GM21360 (cell line): ENCODE results near the gene HLA-DRB1.
"Not testable (repeated sequence)": the region's sequence is repeated elsewhere in the genome, so short reads cannot be mapped to it uniquely, and the experiment has no call there.

Experiments
- ATAC-seq: cut with Tn5 transposase; IDR thresholded peaks from one replicate; pipeline ENCODE4 v1.9.1; 2021; ENCODE audit warnings: mild to moderate bottlenecking, moderate library complexity; ENCODE audit not compliant: unreplicated experiment

Gene HLA-DRB1

DNA sequence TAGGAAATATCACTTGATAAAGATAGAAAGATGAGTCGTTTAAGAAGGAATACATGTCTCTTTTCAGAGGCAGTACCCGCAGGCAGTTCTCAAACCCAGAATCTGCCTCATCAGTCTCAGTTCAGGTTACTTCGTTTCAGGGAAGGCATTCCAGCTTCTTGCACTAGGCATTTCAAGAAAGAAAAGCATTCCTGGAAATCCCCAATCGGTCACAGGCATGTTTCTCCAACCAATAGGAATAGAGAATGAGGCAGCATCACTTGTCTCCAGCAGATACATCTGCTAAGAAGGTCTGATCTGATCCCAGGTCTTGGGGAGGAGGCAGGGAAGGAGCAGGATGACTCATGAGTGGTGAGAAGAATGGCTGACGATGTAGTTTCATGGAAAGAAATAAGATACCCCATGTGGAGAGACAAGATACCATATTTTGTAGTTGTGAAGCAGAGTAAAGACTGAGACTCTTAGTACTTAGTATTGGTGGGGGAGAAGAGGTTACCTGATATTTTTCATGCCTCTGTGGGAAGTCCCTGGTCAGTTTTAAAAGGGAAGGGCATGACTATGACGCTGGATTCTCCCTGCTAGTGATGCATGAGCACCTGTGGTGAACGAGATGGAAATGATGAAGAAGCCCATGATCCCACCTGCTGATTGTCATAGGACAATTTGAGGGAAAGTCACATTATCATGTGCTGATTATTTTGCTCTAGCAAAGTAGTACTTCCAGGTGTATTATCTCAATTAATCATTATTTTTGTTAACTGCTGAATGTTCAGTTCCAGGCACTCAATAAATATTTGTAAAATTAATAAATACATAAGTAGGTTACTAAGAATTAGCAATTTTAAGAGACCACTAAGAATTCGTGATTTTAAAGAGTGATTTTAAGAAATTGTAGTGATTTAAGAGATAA is 20.3 kb upstream of the HLA-DRB1 start:
- ATAC-seq: peak; percentile 89

DNA sequence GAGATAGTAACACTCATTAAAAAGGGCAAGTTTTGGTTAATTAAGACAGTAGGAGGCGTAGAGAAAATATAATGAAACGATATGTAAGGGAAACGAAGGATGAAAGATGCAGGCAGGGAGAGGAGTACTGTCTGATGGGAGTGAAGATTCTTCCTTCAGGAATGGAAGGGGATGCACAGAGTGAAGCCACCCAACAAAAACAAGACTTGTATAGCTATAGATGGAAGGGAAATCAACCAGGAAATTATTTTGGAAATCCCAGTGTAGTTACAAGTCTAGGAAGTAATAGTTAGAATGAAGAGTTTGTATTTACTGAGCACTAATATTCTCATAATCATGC is 19.7 kb upstream of the HLA-DRB1 start:
- no peak for ATAC-seq

DNA sequence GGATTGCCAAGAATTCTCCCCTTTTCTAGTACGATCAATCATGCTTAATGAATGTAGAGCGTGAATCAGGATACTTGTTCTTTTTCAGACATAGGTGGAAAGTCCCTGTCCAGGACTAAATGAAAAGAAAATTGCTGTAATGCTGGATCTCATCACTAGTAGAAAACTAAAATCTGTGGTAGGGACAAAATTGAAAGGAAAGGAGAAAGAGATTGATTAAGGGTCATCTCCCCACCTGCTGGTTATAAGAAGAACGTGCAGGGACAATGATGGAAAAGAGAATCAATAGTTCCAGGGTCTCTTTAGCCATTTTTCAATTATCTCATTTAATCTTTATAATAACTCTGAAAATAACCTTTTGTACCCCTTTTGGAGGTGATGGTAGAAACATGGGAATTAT is 18.7 kb upstream of the HLA-DRB1 start:
- ATAC-seq: no peak

DNA sequence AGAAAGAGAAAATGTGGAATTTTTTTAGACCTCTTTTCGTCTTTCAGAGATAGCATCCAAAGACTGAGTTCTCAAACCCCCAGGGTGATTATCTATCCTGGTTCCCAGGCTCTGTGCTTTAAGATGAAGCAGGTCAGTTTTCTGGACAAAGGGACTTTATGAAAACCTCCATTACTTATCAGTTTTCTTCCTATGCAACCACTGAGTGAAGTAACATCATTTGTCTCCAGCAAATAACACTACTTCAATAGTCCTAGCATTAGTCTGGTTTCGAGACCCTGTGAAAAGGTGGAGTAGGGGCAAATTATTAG is 18.3 kb upstream of the HLA-DRB1 start:
- ATAC-seq: no peak

DNA sequence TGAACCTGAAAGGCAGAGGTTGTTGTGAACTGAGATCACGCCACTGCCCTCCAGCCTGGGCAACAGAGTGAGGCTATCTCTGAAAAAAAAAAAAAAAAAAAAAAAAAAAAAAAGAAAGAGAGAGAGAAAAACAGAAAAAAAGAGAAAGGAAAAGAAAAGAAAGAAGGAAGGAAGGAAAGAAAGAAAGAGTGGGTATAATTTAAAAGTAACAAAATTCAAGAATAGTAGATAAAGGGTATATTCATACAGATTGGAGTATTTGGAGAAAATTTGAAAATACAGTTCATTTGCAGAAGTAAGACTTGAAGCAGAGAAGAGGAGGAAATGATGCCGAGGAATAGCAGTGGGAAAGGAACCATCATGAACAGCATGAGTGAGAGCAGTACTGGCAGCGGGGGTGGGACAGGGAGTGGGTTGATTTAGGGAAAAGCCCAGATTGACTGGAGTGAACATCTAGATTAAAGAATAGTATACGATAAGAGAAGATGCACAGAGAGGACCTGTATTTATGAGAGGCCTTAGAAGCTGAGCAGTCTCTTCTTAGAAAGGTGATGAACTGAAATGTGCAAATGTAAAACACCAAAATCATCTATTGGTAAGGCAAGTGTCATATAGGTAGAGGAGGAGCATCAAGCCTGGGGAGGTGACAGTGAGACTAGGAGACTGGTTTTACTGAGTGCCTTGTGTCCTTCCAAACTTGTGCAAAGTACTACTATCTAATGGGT is 17.8 kb upstream of the HLA-DRB1 start:
- ATAC-seq: no peak

DNA sequence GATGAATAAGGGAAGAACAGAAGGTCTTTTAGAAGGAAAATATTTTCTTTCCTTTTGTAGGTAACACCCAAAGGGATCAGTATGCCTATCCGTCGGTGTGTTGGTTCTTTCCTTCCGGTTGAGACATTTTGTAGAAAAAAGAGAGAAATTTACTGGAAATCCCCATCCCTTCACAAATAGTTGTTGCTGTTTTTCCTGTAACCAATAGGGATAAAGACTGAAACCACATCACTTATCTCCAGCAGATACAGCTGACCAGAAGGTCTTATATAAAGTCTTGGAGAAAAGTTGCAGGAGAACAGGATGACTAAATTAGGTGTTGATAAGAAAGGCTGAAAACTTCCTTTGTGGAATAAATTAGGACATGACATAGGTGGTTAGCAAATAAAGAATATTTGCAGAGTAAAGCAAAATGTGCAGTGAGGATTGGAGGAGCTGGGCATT is 14.8 kb upstream of the HLA-DRB1 start:
- ATAC-seq: no peak

DNA sequence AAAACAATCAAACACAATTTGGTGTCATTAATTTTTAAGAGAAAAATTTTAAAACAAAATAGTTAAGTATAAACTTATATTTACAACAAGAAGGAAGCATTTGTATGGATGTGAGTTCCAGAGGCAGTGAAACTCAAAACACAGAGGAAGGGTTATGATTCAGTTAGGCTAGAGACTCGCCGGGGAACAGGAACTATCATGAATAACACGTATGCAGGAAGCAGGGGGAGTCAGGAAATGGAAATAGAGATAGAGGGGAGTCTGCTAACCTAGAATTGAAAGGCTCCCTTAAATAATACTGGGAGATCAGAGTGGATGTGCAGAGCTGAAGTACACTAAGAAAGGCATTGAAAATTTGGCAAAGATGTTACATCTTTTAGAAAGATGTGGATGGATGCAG is 14.2 kb upstream of the HLA-DRB1 start:
- no peak for ATAC-seq

DNA sequence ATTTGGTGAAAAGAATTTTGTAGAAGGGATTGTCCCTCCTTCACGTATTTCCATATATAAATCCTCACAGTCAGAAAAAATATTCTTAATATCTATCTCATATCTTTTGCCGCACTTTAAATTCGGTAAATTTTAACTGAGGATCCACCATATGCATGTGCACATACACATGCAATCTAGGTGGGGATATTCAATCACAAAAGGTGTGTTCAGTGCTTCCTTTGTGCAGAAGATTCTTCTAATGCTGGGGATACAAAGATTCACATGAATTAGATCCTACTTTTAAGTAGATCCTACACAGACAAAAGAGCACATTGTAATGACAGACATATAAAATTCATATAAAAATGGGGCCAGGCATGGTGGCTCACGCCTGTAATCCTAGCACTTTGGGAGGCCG is 13.6 kb upstream of the HLA-DRB1 start:
- ATAC-seq: no peak

DNA sequence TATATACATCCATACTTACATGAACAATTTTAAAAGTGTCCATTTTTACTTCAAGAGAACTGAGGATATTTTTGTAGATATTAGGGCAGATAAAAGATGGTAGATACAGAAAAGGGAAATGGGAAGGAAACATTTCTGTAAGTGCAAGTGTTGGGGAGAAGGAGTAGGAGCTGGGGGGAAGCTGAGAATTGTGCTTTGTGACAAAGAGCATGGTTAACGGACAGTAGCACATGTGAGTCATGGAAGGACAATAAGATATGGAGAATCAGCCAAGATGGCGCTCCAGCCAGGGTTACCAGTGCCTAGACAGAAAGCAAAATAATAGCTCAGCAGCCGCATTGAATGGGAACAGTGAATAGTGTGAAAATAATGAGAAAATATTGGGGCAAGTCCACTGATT is 12.7 kb upstream of the HLA-DRB1 start:
- ATAC-seq: no peak

DNA sequence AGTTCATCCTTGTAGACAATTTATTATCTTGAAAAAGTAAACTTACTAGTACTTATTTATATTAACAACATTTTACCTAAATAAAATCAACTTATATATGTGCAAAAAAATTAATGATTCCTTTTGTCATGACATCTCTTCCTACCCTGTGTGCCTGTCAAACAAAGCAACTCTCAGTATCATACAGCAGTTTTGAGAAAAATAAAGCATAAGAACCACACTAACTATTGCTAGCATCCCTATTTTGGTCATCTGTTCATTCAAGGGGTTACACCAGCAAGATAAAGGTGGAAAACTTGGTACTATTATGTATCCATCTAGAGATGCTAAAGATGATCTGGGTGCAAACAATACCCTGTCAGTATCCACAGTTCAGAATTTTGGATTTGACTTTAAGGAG is 7.4 kb upstream of the HLA-DRB1 start:
- ATAC-seq: no peak

DNA sequence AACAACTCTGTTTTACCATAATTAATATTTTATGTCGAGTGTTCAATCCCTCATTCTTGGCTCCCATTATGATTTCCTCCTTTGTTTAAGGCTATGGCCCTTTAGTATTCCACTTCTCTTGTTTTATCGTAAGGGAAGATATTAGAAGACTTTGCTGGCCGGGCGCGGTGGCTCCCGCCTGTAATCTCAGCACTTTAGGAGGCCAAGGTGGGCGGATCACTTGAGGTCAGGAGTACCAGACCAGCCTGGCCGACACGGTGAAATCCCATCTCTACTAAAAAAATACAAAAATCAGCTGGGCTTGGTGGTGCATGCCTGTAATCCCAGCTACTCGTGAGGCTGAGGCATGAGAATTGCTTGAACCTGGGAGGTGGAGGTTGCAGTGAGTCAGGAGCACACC is 1.1 kb upstream of the HLA-DRB1 start:
- not testable (repeated sequence) for ATAC-seq

DNA sequence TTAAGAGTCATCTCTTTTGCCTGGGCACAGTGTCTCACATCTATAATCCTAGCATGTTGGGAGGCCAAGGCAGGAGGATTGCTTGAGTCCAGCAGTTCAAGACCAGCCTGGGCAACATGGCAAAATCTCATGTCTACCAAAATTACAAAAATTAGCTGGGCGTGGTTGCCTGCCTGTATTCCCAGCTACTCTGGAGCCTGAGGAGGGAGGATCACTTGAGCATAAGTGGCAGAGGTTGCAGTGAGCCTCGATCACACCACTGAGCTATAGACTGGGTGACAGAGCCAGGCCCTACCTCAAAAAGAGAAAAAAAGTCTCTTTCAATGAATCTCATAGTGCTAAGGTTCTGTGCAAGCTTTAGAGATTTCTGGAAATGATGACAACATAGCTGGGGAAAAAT is 1.5 kb downstream of the HLA-DRB1 start:
- no peak for ATAC-seq

DNA sequence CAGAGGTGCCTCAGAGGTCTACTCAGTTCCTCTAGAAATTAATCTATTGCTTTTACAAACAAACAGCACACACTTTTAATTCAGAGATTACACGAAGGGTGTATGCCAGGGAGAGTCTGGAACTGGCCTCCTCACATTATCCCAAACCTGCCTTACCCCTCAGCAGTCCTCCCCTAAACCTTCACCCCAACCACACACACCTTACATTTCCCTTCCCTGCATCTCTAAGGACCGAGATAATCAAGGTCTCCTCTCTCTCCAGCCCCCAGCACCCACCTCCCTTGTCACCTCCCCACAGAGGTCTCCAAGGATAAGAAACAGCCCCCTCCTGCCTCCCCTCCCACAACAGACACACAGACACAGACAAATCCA is 6.1 kb downstream of the HLA-DRB1 start:
- ATAC-seq: no peak

DNA sequence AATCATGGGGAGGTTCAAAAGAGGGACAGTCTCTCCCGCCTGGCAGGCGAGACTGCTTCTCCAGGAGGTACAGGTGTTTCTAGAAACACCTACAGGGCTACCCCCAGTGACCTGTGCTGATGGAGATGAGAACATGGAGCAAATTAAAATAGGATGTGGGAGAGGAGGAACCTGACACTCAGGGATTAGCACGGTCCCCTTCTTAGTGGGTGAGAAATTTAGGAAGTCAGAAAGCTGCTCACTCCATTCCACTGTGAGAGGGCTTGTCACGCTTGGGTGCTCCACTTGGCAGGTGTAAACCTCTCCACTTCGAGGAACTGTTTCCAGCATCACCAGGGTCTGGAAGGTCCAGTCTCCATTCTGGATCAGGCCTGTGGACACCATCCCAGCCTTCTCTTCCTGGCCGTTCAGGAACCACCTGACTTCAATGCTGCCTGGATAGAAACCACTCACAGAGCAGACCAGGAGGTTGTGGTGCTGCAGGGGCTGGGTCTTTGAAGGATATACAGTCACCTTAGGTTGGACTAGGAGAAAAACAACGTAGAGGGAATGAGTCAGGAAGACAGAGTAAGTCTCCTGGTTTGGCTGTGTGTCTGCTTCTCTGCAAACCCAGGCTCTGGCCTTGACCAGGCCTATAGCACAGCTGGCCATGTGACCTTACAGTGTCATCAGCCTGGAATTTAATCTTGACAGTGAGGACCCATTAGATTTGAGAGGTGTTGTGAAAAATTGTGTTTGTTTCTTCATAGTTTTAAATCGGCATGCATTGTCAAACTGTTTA is 8.1 kb downstream of the HLA-DRB1 start:
- no peak for ATAC-seq

DNA sequence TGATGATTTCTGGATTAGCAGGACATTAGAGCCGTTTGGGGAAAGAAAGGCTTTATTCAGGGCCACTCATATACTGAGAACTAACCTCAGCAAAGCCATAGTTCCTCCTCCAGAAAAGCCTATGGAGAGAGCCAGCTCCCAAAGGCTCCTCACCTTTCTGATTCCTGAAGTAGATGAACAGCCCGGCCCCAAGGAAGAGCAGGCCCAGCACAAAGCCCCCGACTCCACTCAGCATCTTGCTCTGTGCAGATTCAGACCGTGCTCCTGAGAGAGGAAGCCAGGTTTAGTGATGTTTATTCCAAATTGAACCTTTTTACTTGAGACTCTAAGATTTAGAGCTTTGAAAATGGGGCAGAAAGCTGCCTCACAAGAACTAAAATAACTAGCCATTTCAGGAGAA is 9.1 kb downstream of the HLA-DRB1 start:
- no peak for ATAC-seq

DNA sequence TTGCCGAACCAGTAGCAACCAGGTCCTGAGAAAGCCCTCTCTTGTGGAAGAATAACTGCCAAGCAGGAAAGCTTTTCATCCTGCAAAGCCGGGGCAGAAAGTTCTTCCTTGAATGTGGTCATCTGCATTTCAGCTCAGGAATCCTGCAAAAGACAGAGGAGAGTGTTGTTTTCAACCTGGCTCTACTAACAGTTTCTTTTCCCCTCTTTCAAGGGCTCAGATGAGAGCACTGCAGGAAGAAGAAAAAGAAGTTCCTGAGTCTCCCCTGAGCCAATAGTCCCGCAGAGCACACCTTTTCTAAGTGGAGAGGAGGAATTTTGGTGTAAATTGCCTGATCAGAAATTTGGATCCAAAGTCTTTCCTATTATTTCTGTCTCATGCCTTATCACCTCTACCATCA is 10.7 kb downstream of the HLA-DRB1 start:
- no peak for ATAC-seq

DNA sequence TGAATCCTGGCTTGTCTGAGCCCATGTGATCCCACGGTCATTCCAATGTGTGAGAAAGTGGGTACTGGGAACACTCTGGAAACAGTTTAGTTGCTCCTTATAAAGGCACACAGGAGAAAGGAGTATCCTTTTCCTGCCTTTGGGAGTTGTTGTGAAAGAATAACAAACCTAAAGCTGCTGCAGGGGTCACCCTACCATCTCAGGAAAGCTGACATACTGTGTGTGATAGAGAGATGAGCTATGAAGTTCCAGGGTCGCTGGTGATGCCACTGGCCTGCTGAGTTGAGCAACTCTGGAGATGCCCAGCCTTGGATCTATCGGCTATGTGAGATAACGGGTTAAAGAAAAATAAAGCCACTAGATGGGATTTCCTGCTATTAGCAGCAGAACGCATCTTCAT is 12.2 kb downstream of the HLA-DRB1 start:
- not testable (repeated sequence) for ATAC-seq

DNA sequence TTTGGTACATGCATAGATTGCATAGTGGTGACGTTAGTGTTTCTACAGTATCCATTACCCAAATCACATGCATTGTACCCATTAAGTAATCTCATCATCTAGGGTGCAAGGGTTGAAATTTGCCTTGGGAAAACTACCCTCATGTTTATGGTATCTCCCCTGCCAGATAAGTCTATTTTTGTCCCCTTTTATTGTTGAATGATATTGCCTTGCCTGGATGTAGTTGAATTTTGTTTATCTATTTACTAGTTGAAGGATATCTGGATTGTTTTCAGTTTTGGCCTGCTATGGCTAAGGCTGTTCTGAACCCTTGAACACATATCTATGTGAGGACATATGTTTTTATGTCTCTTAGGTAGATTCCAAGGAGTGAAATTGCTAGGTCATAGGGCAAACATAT is 13.4 kb downstream of the HLA-DRB1 start:
- ATAC-seq: no peak

DNA sequence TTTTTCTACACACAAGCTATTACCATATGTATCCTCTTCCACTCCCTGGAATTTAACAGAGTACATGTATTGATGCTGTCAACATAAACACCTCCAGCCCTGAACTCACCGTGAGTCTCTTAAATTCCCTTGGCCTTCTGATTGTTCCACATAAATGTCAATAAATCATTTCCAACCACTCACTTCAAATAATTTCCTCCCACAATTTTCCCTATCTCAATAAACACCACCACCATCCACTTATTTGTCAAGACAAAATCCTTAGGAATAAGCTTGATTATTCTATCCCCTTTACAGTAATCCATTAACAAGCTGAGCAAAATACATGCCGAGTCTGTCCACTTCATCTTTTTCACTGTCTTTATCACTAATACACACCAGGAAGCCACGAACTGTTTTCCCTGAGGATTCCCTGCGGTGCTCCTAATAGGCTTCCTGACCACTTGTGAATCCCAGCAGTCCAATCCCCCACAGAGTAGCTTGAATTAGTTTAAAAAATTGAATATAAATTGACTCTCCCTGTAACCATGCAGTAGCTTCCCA is 19.2 kb downstream of the HLA-DRB1 start:
- ATAC-seq: no peak

DNA sequence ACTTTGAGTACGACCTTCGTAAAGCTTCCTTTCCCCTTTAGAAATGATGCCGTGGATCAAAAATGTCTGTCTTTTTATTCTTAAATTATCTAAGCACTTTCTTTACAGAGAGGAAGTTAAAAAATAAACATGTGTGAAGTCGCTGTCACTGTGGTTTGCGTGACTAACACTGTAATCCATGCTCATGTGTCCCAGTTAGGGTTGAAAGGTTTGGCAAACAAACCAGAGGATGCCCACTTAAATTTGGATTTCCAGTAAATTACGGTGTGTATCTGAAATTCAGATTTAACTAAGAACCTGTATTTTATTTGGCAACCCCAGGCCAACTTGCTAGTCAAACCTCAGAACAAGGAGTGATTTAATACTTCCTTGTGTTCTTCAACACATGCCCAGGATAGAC is 21.1 kb downstream of the HLA-DRB1 start:
- no peak for ATAC-seq

DNA sequence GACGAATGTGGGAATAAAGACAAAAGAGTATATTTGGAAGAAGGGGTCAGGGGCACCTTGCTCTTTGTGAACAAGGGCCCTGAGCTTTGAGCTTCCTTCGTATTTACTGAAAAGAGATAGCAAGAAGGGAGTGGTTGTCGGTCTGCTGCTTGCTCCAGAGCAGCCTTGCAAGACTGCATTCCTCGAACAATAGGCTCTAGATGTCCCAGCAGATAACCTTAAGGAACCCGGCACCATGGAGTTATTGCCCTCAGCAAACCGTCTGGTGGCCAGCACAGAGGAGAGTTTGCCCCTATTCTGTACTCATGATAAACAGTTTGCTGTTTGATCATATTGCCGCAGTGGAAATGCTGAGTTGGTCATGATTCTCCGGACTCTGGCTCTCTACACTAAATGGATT is 22.7 kb downstream of the HLA-DRB1 start:
- no peak for ATAC-seq

DNA sequence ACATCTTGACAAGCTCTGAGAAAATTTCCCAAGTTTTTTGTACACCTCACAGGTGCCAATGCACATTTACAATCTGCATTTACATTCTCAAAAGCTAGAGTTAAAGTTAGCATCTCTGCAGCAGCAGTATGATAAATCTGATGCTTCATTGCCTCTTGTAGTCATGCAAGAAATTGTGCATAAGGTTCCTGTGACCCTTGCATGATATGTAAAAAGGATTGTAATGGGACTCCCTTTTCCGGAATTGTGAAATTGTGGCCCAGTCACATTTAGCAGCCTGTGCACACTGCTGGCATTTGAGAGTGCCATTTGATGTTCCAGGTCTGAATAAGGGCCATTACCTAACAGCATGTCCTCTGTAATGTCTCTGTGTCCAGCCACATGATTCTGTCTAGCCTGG is 24.1 kb downstream of the HLA-DRB1 start:
- ATAC-seq: no peak
